HepG2 (cell line): ENCODE results near the gene ADCK2. TPM values are rescaled to one million over a fixed set of nuclear protein-coding genes. Genes with fewer than 3 reads are reported as not detected.

Experiments
- ADNP ChIP-seq: sonication (generic); formaldehyde crosslinking; IDR thresholded peaks from 2 replicates; pipeline ENCODE4 v1.4.0; 2020; ENCODE audit warnings: missing genetic modification reagents
- CEBPZ ChIP-seq: IDR thresholded peaks from 2 replicates; pipeline ENCODE4 v1.6.1; 2012; ENCODE audit warnings: low read length, improper control_type of control experiment
- DZIP1 ChIP-seq: sonication (generic); formaldehyde crosslinking; IDR thresholded peaks from 2 replicates; pipeline ENCODE4 v1.5.0; 2020; ENCODE audit warnings: mild to moderate bottlenecking, missing genetic modification reagents
- ETV5 ChIP-seq: IDR thresholded peaks from 2 replicates; pipeline ENCODE4 v1.6.1; 2018; ENCODE audit warnings: missing biosample characterization, missing genetic modification reagents, inconsistent platforms, borderline replicate concordance
- GRHL1 ChIP-seq: sonication (generic); formaldehyde crosslinking; conservative IDR thresholded peaks from 2 replicates; pipeline ENCODE4 v1.8.0; 2022; ENCODE audit warnings: missing genetic modification reagents
- KAT8 ChIP-seq: IDR thresholded peaks from 2 replicates; pipeline ENCODE4 v1.6.1; 2016; ENCODE audit warnings: missing genetic modification reagents, missing compliant biosample characterization
- KDM6A ChIP-seq: IDR thresholded peaks from 2 replicates; pipeline ENCODE4 v1.6.1; 2016; ENCODE audit warnings: low read depth
- KLF15 ChIP-seq: sonication (generic); formaldehyde crosslinking; IDR thresholded peaks from 2 replicates; pipeline ENCODE4 v1.8.1; 2023; ENCODE audit warnings: borderline replicate concordance, mild to moderate bottlenecking, inconsistent platforms, missing genetic modification reagents, mixed read lengths
- KLF16 ChIP-seq, 2 experiments: sonication (generic) in 1 of 2; formaldehyde crosslinking in 1 of 2; IDR thresholded peaks; 2 replicates each; pipeline versions ENCODE4 v1.6.1 to v1.8.0; 2016 to 2023; ENCODE audit warnings: missing genetic modification reagents in 2 of 2, missing compliant biosample characterization in 1 of 2
- MBD4 ChIP-seq: IDR thresholded peaks from 2 replicates; pipeline ENCODE4 v1.6.1; 2012; ENCODE audit warnings: low read length, inconsistent platforms, borderline replicate concordance
- NCOA1 ChIP-seq: sonication (generic); formaldehyde crosslinking; IDR thresholded peaks from 2 replicates; pipeline ENCODE4 v1.9.0; 2021; ENCODE audit warnings: missing genetic modification reagents
- NFIB ChIP-seq: sonication (generic); formaldehyde crosslinking; IDR thresholded peaks from 2 replicates; pipeline ENCODE4 v1.9.0; 2021; ENCODE audit warnings: missing genetic modification reagents, mild to moderate bottlenecking, borderline replicate concordance
- PHF21A ChIP-seq: sonication (generic); formaldehyde crosslinking; IDR thresholded peaks from 2 replicates; pipeline ENCODE4 v1.5.0; 2020; ENCODE audit warnings: mild to moderate bottlenecking, missing genetic modification reagents
- SP1 ChIP-seq, 2 experiments: fragments of 450-650 bp in 1 of 2; sonication (generic) in 1 of 2; formaldehyde crosslinking in 1 of 2; IDR thresholded peaks; 2 replicates each; pipeline versions ENCODE4 v1.4.0 to v1.6.1; 2016 to 2020; ENCODE audit warnings: missing genetic modification reagents in 1 of 2
- U2AF2 ChIP-seq: fragments of 200-400 bp; formaldehyde crosslinking; IDR thresholded peaks from 2 replicates; pipeline ENCODE4 v1.6.1; 2017; ENCODE audit warnings: low read depth, mild to moderate bottlenecking, low read length
- ZFP90 ChIP-seq: sonication (generic); formaldehyde crosslinking; IDR thresholded peaks from 2 replicates; pipeline ENCODE4 v1.8.0; 2022; ENCODE audit warnings: missing genetic modification reagents, mild to moderate bottlenecking, inconsistent platforms, borderline replicate concordance
- ZNF343 ChIP-seq: sonication (generic); formaldehyde crosslinking; IDR thresholded peaks from 2 replicates; pipeline ENCODE4 v1.4.0; 2020; ENCODE audit warnings: mild to moderate bottlenecking, missing genetic modification reagents
- ZNF484 ChIP-seq: sonication (generic); formaldehyde crosslinking; IDR thresholded peaks from 2 replicates; pipeline ENCODE4 v1.5.1; 2020; ENCODE audit warnings: mild to moderate bottlenecking, low read depth, missing genetic modification reagents, borderline replicate concordance
- ZNF550 ChIP-seq: sonication (generic); formaldehyde crosslinking; IDR thresholded peaks from 2 replicates; pipeline ENCODE4 v1.4.0; 2020; ENCODE audit warnings: mild to moderate bottlenecking, missing genetic modification reagents, borderline replicate concordance
- ZNF558 ChIP-seq: sonication (generic); formaldehyde crosslinking; IDR thresholded peaks from 2 replicates; pipeline ENCODE4 v1.9.0; 2022; ENCODE audit warnings: mild to moderate bottlenecking, missing genetic modification reagents, borderline replicate concordance
- ZNF564 ChIP-seq: sonication (generic); formaldehyde crosslinking; IDR thresholded peaks from 2 replicates; pipeline ENCODE4 v1.8.1; 2023; ENCODE audit warnings: mild to moderate bottlenecking, missing genetic modification reagents
- polyA plus RNA-seq, 8 experiments: library from polyadenylated mRNA; depleted of rRNA in 3 of 8; stranded (reverse) in 7 of 8; unstranded in 1 of 8; fragments of >200 nt; fragmentation: Illumina TruSeq in 4 of 8; extraction: Trizol in 4 of 8; gene quantifications; 2 replicates each; pipeline versions ENCODE4 v1.2.1 to v1.2.3, GENCODE V29; 2011 to 2016; ENCODE audit warnings: low read depth in 4 of 8, missing spikeins in 1 of 8, mixed read lengths in 1 of 8; ENCODE audit not compliant: insufficient read depth in 1 of 8
- total RNA-seq, 5 experiments: library from RNA; depleted of rRNA; stranded (reverse); fragments of >200 nt; fragmentation: Illumina TruSeq; extraction: Trizol; gene quantifications; 2 replicates each; pipeline ENCODE4 v1.2.3, GENCODE V29; 2016; ENCODE audit warnings: low read depth in 1 of 5
- TF ChIP-seq, protein P1 (sequence below): sonication (generic); formaldehyde crosslinking; IDR thresholded peaks from 2 replicates; pipeline ENCODE4 v1.8.0; 2022; ENCODE audit warnings: missing genetic modification reagents, low read depth, mild to moderate bottlenecking, borderline replicate concordance

The ADCK2 gene
- total and polyA plus RNA-seq, 2 of the 13 experiments (the other 11 are each of a cell fraction or from before 2014, with no cell fraction given): 8.6 to 18.8 TPM

DNA sequence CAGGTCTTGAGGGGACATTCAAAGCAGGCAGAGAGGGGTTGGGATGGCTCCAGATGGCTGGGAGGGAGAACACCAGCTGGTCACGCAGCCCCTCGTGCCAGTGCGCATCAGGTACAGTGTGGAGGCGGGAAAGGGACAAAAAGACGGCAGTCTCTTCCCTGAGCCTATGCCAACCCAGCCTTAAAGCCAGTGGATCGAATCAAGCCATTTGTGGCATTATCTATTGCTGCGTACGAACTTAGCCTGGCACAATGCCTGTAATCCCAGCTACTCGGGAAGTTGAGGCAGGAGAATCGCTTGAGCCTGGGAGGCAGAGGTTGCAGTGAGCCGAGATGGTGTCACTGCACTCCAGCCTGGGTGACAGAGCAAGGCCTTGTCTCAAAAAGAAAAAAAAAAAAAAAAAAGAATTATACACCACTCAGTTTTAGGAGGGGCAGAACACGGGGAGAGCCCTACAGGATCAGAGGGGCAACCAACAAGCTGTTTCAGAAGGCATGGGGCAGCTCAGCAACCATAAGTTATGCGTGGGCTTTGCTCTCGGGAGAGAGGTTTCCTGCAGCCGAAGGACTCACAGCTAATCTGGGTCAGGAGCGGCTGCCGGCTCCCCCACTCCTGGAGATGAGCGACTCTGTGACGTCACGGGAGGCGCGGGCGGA is 23.4 kb downstream of the ADCK2 start (continued):
- TF ChIP-seq ZNF558 (CRISPR knock-in tag): no peak
- no peak for TF ChIP-seq ZNF343
- TF ChIP-seq KLF16 (CRISPR knock-in tag; IDR thresholded peaks at IDR 0.05): no peak
- no peak for TF ChIP-seq KAT8 (CRISPR knock-in tag)
- TF ChIP-seq ETV5 (CRISPR knock-in tag): no peak
- TF ChIP-seq KDM6A (CRISPR knock-in tag): no peak
- TF ChIP-seq ZNF550 (CRISPR knock-in tag): no peak
- no peak for TF ChIP-seq ZFP90 (CRISPR knock-in tag)
- no peak for TF ChIP-seq ZNF484 (CRISPR knock-in tag)
- no peak for TF ChIP-seq ZNF564 (CRISPR knock-in tag)
- TF ChIP-seq GRHL1: no peak
- TF ChIP-seq, protein P1, sequence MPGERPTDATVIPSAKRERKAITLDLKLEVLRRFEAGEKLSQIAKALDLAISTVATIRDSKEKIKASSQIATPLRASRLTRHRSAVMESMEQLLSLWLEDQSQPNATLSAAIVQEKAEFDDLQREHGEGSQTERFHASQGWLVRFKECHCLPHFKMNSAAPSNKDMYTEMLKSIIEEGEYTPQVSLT: 0 out of 2 replicates have a peak, but pooled peaks have one; percentile 7
- TF ChIP-seq KLF15 (CRISPR knock-in tag): 0 out of 2 replicates have a peak, but pooled peaks have one; percentile 1
- TF ChIP-seq NFIB: no peak
- no peak for TF ChIP-seq PHF21A (CRISPR knock-in tag)
- TF ChIP-seq ADNP (CRISPR knock-in tag): no peak
- TF ChIP-seq CEBPZ: no peak
- TF ChIP-seq U2AF2: no peak
- no peak for TF ChIP-seq SP1 (IDR thresholded peaks at IDR 0.05)
- TF ChIP-seq SP1 (CRISPR knock-in tag; IDR thresholded peaks at IDR 0.05): no peak
- no peak for TF ChIP-seq MBD4
- no peak for TF ChIP-seq NCOA1 (CRISPR knock-in tag)
- TF ChIP-seq DZIP1 (CRISPR knock-in tag): no peak
